K562 (cell line): ENCODE data around the gene MVP. TPM values are rescaled to one million over a fixed set of nuclear protein-coding genes. Genes with fewer than 3 reads are reported as not detected.

Experiments used
- BRCA1 ChIP-seq, 2 experiments: fragments of 450-650 bp in 1 of 2; sonication (generic) in 1 of 2; formaldehyde crosslinking in 1 of 2; IDR thresholded peaks; 2 replicates each; pipeline versions ENCODE4 v1.5.0 to v1.6.1; 2017 to 2020; ENCODE audit warnings: mild to moderate bottlenecking in 1 of 2, missing genetic modification reagents in 1 of 2
- LARP7 ChIP-seq: fragments of 450-650 bp; IDR thresholded peaks from 2 replicates; pipeline ENCODE4 v1.6.1; 2016
- RBM22 ChIP-seq: fragments of 200-400 bp; formaldehyde crosslinking; IDR thresholded peaks from 2 replicates; pipeline ENCODE4 v1.6.1; 2018; ENCODE audit warnings: low read length, low read depth; ENCODE audit not compliant: poor library complexity, severe bottlenecking
- SUPT5H ChIP-seq: fragments of 450-650 bp; IDR thresholded peaks from 2 replicates; pipeline ENCODE4 v1.6.1; 2016
- TEAD4 ChIP-seq, 2 experiments: sonication (generic) in 1 of 2; formaldehyde crosslinking in 1 of 2; IDR thresholded peaks; 2 replicates each; pipeline versions ENCODE4 v1.6.1 to v1.8.0; 2012 to 2022; ENCODE audit warnings: borderline replicate concordance in 1 of 2, inconsistent platforms in 1 of 2, low read length in 1 of 2, mild to moderate bottlenecking in 1 of 2, missing genetic modification reagents in 1 of 2
- TFAM ChIP-seq: fragments of 250-450 bp; sonication (Bioruptor Pico); conservative IDR thresholded peaks from 2 replicates; pipeline ENCODE4 v1.5.0; 2021; ENCODE audit warnings: mild to moderate bottlenecking, moderate library complexity
- ZNF609 ChIP-seq: sonication (generic); formaldehyde crosslinking; IDR thresholded peaks from 2 replicates; pipeline ENCODE4 v1.8.1; 2023; ENCODE audit warnings: missing genetic modification reagents, mild to moderate bottlenecking, borderline replicate concordance
- ZNF830 ChIP-seq: fragments of 250-450 bp; sonication (Bioruptor Pico); IDR thresholded peaks from 2 replicates; pipeline ENCODE4 v1.5.0; 2021; ENCODE audit warnings: mild to moderate bottlenecking
- polyA plus RNA-seq, 8 experiments: library from polyadenylated mRNA; depleted of rRNA in 4 of 8; stranded (reverse) in 5 of 8; unstranded in 3 of 8; fragments of >200 nt; fragmentation: Nextera tagmentation in 2 of 8; fragmentation: Illumina TruSeq in 1 of 8; extraction: Ambion mirVana in 2 of 8; extraction: Trizol in 1 of 8; gene quantifications; 2 replicates each; pipeline versions ENCODE4 v1.2.1 to v1.2.3, GENCODE V29; 2011 to 2014; ENCODE audit warnings: inconsistent platforms in 1 of 8, missing spikeins in 1 of 8
- total RNA-seq, 7 experiments: library from RNA; depleted of rRNA in 6 of 7; stranded (reverse); fragments of >200 nt in 6 of 7; fragmentation: Illumina TruSeq in 2 of 7; extraction: Trizol in 2 of 7; gene quantifications; 2 replicates each; pipeline versions ENCODE4 v1.2.1 to v1.2.3, GENCODE V29; 2011 to 2021; ENCODE audit warnings: low replicate concordance in 1 of 7

The MVP gene
- total and polyA plus RNA-seq, 9 of the 15 experiments (the other 6 are each of a cell fraction or from before 2014, with no cell fraction given) = 0.39 to 1.9 (median 0.76) TPM; not detected in 2

DNA sequence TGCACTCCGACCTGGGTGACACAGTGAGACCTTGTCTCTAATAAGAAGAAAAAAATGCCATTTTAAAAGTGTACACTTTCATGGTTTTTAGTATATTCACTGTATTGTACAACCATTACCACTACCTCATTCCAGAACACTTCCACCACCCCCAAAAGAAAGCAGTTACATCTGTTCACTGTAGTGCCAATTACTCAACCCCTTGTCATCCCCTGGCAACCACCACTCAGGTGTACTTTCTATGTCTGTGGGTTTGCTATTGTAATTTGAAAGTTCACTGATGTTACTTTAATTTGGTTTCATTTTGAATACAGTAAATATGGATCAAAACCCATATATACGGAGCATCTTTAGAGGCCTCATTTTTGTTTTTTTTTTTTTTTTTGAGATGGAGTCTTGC, 36.1 kb upstream of the MVP start (continued):
- TF ChIP-seq ZNF609 (CRISPR knock-in tag) (no peak), BRCA1 (IDR thresholded peaks at IDR 0.05) (no peak), BRCA1 (CRISPR knock-in tag; IDR thresholded peaks at IDR 0.05) (no peak), TEAD4 (IDR thresholded peaks at IDR 0.05; ENCODE audit: low read length) (no peak), TEAD4 (CRISPR knock-in tag; IDR thresholded peaks at IDR 0.05; ENCODE audit: borderline replicate concordance) (no peak), LARP7 (no peak), ZNF830 (CRISPR knock-in tag) (no peak), RBM22 (no peak), TFAM (CRISPR knock-in tag) (no peak), SUPT5H (no peak)
